Transverse colon (tissue), 4 donors: ENCODE data around the gene TMC6. TPM values are rescaled to one million over a fixed set of nuclear protein-coding genes. Genes with fewer than 3 reads are reported as not detected.

Experiments
- DNase-seq: peaks from one replicate; pipeline ENCODE4 v3.0.0-alpha.2; 2019
- H3K27ac ChIP-seq, 4 donors: fragments of 200-600 bp; sonication (generic); 2 replicates each; pipeline ENCODE4 v1.5.1; 2016 to 2018; ENCODE audit warnings: inconsistent platforms in 4 of 4
- H3K27me3 ChIP-seq: fragments of 200-600 bp; sonication (generic); 2 replicates; pipeline ENCODE4 v1.5.1; 2017; ENCODE audit warnings: inconsistent platforms
- H3K36me3 ChIP-seq, 4 donors: fragments of 200-600 bp; sonication (generic); 2 replicates each; pipeline ENCODE4 v1.5.1; 2017 to 2019; ENCODE audit warnings: inconsistent platforms in 4 of 4
- H3K4me1 ChIP-seq, 4 donors: fragments of 200-600 bp; sonication (generic); 2 replicates each; pipeline ENCODE4 v1.5.1; 2017 to 2020; ENCODE audit warnings: inconsistent platforms in 4 of 4
- H3K4me3 ChIP-seq, 4 donors: fragments of 200-600 bp; sonication (generic); 1 replicate in 1 of 4; 2 replicates in 3 of 4; pipeline versions ENCODE4 v1.5.1 to v1.6.1; 2017 to 2019; ENCODE audit warnings: inconsistent platforms in 4 of 4
- H3K9me3 ChIP-seq, 2 donors: fragments of 200-600 bp; sonication (generic); 2 replicates each; pipeline ENCODE4 v1.5.1; 2017 to 2019; ENCODE audit warnings: inconsistent platforms in 2 of 2
- EP300 ChIP-seq: sonication (generic); formaldehyde crosslinking; IDR thresholded peaks from one replicate; pipeline ENCODE4 v1.6.1; 2017; ENCODE audit warnings: antibody characterized with exemption, low read depth
- POLR2A ChIP-seq: fragments of 450-650 bp; IDR thresholded peaks from one replicate; pipeline ENCODE4 v1.6.1; 2016; ENCODE audit warnings: antibody characterized with exemption, mild to moderate bottlenecking, moderate library complexity
- POLR2AphosphoS5 ChIP-seq, 3 donors: sonication (generic); formaldehyde crosslinking; IDR thresholded peaks; one replicate each; pipeline ENCODE4 v1.6.1; 2016; ENCODE audit warnings: antibody characterized with exemption in 3 of 3
- WGBS, 2 donors: methylation state at CpG; one replicate each; pipeline ENCODE4 v1.1.5; 2018; ENCODE audit warnings: low coverage in 1 of 2; 5-methylcytosine and 5-hydroxymethylcytosine counted together
- in situ Hi-C, 4 donors: fragments of 200-750 bp; cut with MboI; loops; one replicate each; pipeline versions ENCODE4 v1.15.0 to v1.15.1; 2017; ENCODE audit warnings: low sequenced_read_pairs in 3 of 4, low pct_ligation_motif_present in 1 of 4, low pct_unique_long_range_greater_than_20kb in 1 of 4
- intact Hi-C: fragments of 100-400 bp; cut with DNase I; formaldehyde crosslinking; loops from one replicate; pipeline ENCODE4 v1.15.1; 2023; ENCODE audit warnings: low total_unique reads
- total RNA-seq, 4 donors: library from RNA; depleted of rRNA; stranded (reverse); fragments of >200 nt; gene quantifications; one replicate each; pipeline ENCODE4 v1.1.0, GENCODE V29; 2016
- TF ChIP-seq, protein P1 (sequence below), 5 experiments: fragments of 200-600 bp in 3 of 5; fragments of 450-650 bp in 2 of 5; sonication (generic) in 3 of 5; IDR thresholded peaks; 1 replicate in 2 of 5; 2 replicates in 3 of 5; pipeline ENCODE4 v1.5.1; 2016 to 2017; ENCODE audit warnings: antibody characterized with exemption in 5 of 5, inconsistent platforms in 3 of 5, mild to moderate bottlenecking in 2 of 5, moderate library complexity in 1 of 5

TMC6 gene
- total RNA-seq, 4 donors from 2014 or later, result 39.7 to 181 (median 68.0) TPM

DNA sequence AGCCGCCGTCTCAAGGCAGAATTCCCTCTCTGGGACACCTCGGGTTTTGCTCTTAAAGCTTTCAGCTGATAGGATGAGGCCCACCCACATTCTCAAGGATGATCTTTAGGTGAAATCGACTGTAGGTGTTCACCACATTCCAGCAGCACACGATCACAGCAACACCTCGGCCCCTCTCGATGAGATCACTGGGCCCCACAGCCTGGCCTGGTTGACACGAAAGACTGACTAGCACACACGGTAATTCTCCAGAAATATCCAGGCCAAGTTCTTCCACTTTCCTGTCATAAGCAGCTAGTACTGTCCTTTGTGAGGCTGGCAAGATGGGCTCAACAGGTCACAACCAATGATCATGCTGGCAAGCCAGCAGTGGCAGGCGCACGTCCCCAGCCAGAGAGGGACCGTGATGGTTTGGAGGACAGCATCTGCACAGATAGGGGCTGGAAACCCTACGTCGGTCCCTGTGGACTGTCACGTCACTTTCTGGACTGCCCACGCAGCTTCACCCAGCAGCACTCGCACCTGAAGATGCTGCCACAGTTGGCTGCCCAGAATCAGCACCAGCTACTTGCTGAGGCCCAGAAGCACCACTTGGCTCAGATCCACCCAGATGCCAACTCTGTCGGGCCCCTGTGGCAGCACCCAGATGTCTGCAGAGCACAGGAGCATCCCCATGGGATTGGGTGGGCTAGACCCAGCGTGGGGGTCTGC, 17.4 kb downstream of the TMC6 start:
- in situ Hi-C loops, result loop anchor here in 3 of 4 donors (10.0 kb wide), 2 partner anchors 64 to 134 kb away; no protein-coding TSS in a partner anchor
- no peak for DNase-seq
- Histone ChIP-seq H3K27ac (no peak overlapping the region), H3K4me1 (peaks cover 0 to 7% (median 4%) of the 10 kb centered on the region in 4 donors), H3K9me3 (no peaks in the 10 kb centered on the region), H3K27me3 (no peaks in the 10 kb centered on the region), H3K4me3 (no peak overlapping the region), H3K36me3 (no peaks in the 10 kb centered on the region)
- intact Hi-C loops, result loop anchor here (5.0 to 10.0 kb wide), 2 partner anchors 66 to 144 kb away; no protein-coding TSS in a partner anchor
- WGBS, 2 donors, result 88% methylated on average over 19 of the region's 19 CpGs; no CpG with 5 or more reads in 1 of the 2 donors
- TF ChIP-seq, protein P1, sequence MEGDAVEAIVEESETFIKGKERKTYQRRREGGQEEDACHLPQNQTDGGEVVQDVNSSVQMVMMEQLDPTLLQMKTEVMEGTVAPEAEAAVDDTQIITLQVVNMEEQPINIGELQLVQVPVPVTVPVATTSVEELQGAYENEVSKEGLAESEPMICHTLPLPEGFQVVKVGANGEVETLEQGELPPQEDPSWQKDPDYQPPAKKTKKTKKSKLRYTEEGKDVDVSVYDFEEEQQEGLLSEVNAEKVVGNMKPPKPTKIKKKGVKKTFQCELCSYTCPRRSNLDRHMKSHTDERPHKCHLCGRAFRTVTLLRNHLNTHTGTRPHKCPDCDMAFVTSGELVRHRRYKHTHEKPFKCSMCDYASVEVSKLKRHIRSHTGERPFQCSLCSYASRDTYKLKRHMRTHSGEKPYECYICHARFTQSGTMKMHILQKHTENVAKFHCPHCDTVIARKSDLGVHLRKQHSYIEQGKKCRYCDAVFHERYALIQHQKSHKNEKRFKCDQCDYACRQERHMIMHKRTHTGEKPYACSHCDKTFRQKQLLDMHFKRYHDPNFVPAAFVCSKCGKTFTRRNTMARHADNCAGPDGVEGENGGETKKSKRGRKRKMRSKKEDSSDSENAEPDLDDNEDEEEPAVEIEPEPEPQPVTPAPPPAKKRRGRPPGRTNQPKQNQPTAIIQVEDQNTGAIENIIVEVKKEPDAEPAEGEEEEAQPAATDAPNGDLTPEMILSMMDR (IDR thresholded peaks at IDR 0.05), result no peak
- TF ChIP-seq POLR2AphosphoS5 (IDR thresholded peaks at IDR 0.05) (no peak), EP300 (no peak), POLR2A (no peak)

DNA sequence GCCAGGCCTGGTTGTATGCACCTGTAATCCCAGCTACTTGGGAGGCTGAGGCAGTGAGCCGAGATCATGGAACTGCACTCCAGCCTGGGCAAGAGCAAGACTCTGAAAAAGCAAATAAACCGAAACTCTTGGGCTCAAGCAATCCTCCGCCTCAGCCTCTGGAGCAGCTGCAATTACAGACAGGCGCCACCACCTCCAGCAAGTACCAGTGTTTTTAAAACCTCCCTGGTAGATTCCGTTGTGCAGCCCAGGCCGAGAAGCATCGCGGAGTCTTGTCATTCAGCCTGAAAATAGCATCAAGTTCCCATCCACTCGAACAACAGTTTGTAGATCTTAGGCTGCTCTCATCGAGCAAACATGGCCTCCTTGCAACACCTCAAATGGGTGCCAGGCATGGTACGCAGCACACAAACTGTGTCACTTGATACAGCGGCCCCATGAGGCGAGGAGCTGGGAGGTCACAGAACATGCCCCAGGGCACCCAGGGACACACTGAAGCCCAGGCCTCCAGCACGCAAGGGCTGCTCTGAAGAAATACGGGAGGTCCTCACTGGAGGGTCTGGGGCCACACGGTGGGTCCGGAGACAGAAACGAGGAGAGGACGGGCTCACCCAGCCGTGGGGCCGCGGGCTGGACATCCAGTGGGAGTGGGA, 18.1 kb downstream of the TMC6 start:
- Histone ChIP-seq H3K4me3 (no peak overlapping the region), H3K4me1 (peaks cover 0 to 7% (median 4%) of the 10 kb centered on the region in 4 donors), H3K9me3 (no peaks in the 10 kb centered on the region), H3K27ac (no peak overlapping the region), H3K27me3 (no peaks in the 10 kb centered on the region), H3K36me3 (no peaks in the 10 kb centered on the region)
- intact Hi-C loops (loop anchor here (5.0 to 10.0 kb wide), 2 partner anchors 67 to 144 kb away; no protein-coding TSS in a partner anchor), in situ Hi-C loops (loop anchor here in 3 of 4 donors (10.0 kb wide), 2 partner anchors 64 to 134 kb away; no protein-coding TSS in a partner anchor)
- no peak for DNase-seq
- TF ChIP-seq EP300 (no peak), POLR2AphosphoS5 (IDR thresholded peaks at IDR 0.05) (no peak), POLR2A (no peak)
- TF ChIP-seq, protein P1 (IDR thresholded peaks at IDR 0.05), result no peak
- 84% methylated on average over 22 of the region's 22 CpGs; no CpG with 5 or more reads in 1 of the 2 donors for WGBS, 2 donors

DNA sequence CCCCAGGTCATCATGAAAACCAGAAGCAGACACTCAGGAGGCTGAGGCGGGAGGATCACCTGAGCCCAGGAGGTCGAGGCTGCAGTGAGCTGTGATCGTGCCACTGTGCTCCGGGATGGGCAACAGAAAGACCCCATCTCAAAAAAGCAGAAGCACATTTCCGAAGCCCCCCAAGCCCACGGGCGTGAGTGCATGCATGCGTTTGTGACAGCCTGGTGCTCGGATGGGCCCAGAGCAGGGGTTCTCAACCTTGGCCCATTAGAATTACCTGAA, 19.1 kb downstream of the TMC6 start:
- Histone ChIP-seq H3K9me3 (no peaks in the 10 kb centered on the region), H3K27me3 (no peaks in the 10 kb centered on the region), H3K4me1 (peaks cover 0 to 7% (median 4%) of the 10 kb centered on the region in 4 donors), H3K27ac (no peak overlapping the region), H3K36me3 (no peaks in the 10 kb centered on the region), H3K4me3 (no peak overlapping the region)
- no peak for DNase-seq
- TF ChIP-seq POLR2AphosphoS5 (IDR thresholded peaks at IDR 0.05) (no peak), EP300 (no peak), POLR2A (no peak)
- TF ChIP-seq, protein P1 (IDR thresholded peaks at IDR 0.05), result no peak
- intact Hi-C loops (no loop called here), in situ Hi-C loops (loop anchor here in 1 of 4 donors (10.0 kb wide), 1 partner anchor 135 kb away; no protein-coding TSS in a partner anchor)
- 60 to 88% methylated on average over 4 to 9 of the region's 9 CpGs for WGBS, 2 donors

DNA sequence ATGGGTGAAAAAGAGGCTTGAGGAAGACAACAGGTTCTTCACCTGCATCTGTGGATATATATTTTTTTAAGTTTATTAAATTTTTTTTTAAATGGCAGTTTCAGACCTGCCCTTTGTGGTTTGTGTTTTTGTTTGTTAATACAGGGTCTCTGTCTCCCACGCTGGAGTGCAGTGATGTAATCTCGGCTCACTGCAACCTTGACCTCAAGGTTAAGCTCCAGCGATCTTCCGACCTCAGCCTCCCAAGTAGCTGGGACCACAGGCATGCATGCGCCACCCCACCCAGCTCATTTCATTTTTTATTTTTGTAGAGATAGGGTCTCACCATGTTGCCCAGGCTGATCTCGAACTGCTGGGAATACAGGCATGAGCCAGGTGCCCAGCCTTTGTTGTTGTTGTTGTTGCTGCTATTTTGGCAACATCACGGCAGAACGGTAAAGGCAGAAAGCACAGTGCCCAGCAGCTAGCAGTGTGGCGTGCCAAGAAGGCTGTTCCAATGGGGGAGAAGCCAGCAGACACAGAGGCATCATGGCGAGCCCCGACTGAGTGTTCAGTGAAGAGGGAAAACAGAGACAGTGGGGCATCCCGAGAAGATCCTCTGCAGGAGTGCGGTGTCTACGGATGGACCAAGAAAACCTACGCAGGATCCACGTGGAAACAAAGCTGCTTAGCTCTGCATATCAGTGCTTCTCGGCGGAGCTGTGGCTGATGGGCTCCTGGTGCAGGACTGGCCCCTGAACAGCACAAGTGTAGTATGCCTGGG, 19.6 kb downstream of the TMC6 start:
- Histone ChIP-seq H3K27ac (no peak overlapping the region), H3K27me3 (no peaks in the 10 kb centered on the region), H3K36me3 (no peaks in the 10 kb centered on the region), H3K9me3 (no peaks in the 10 kb centered on the region), H3K4me3 (no peak overlapping the region), H3K4me1 (peaks cover 0 to 7% (median 4%) of the 10 kb centered on the region in 4 donors)
- TF ChIP-seq, protein P1 (IDR thresholded peaks at IDR 0.05), result no peak
- no peak for TF ChIP-seq POLR2AphosphoS5 (IDR thresholded peaks at IDR 0.05)
- no peak for TF ChIP-seq POLR2A
- TF ChIP-seq EP300, result no peak
- in situ Hi-C loops (loop anchor here in 1 of 4 donors (10.0 kb wide), 1 partner anchor 136 kb away; no protein-coding TSS in a partner anchor), intact Hi-C loops (no loop called here)
- no peak for DNase-seq
- WGBS, 2 donors, result 82 to 90% methylated on average over 2 to 18 of the region's 18 CpGs
